Hepatocyte (in vitro differentiated cells): ENCODE results near the gene SLC43A2. TPM values are rescaled to one million over a fixed set of nuclear protein-coding genes. Genes with fewer than 3 reads are reported as not detected.

Experiments used
- DNase-seq: peaks from one replicate; pipeline ENCODE4 v3.0.0-alpha.2; 2016; ENCODE audit warnings: low spot score
- H2AFZ ChIP-seq: fragments of 200-600 bp; sonication (generic); 2 replicates; pipeline ENCODE4 v1.6.0; 2016; ENCODE audit warnings: antibody characterized with exemption, mild to moderate bottlenecking
- H3K27ac ChIP-seq: fragments of 200-600 bp; sonication (generic); 2 replicates; pipeline ENCODE4 v1.5.1; 2016; ENCODE audit warnings: mild to moderate bottlenecking
- H3K27me3 ChIP-seq: fragments of 200-600 bp; sonication (generic); 2 replicates; pipeline ENCODE4 v1.6.1; 2016
- H3K36me3 ChIP-seq: fragments of 200-600 bp; sonication (generic); replicated peaks from 2 replicates; pipeline ENCODE4 v1.5.1; 2016; ENCODE audit warnings: low read depth; ENCODE audit not compliant: insufficient read depth
- H3K4me1 ChIP-seq: fragments of 200-600 bp; sonication (generic); 2 replicates; pipeline ENCODE4 v1.5.1; 2016; ENCODE audit warnings: mild to moderate bottlenecking, moderate library complexity; ENCODE audit not compliant: insufficient read depth
- H3K4me2 ChIP-seq: fragments of 200-600 bp; sonication (generic); 2 replicates; pipeline ENCODE4 v1.6.0; 2016
- H3K4me3 ChIP-seq: fragments of 200-600 bp; sonication (generic); 2 replicates; pipeline ENCODE4 v1.5.1; 2016; ENCODE audit warnings: mild to moderate bottlenecking
- H3K79me2 ChIP-seq: fragments of 200-600 bp; sonication (generic); 2 replicates; pipeline ENCODE4 v1.6.0; 2017; ENCODE audit warnings: mild to moderate bottlenecking
- H3K9me2 ChIP-seq: fragments of 200-600 bp; sonication (generic); replicated peaks from 2 replicates; pipeline ENCODE4 v1.6.0; 2017; ENCODE audit warnings: mild to moderate bottlenecking; ENCODE audit not compliant: insufficient read depth
- H3K9me3 ChIP-seq: fragments of 200-600 bp; sonication (generic); 2 replicates; pipeline ENCODE4 v1.5.1; 2016; ENCODE audit warnings: low read depth, mild to moderate bottlenecking
- H4K20me1 ChIP-seq: fragments of 200-600 bp; sonication (generic); 2 replicates; pipeline ENCODE4 v1.6.0; 2016; ENCODE audit warnings: mild to moderate bottlenecking; ENCODE audit not compliant: insufficient read depth, poor library complexity, severe bottlenecking
- CTCF ChIP-seq: fragments of 200-600 bp; sonication (generic); IDR thresholded peaks from 2 replicates; pipeline ENCODE4 v1.5.1; 2016; ENCODE audit warnings: antibody characterized with exemption, mild to moderate bottlenecking; ENCODE audit not compliant: poor library complexity
- EZH2 ChIP-seq: fragments of 200-600 bp; sonication (generic); IDR thresholded peaks from 2 replicates; pipeline ENCODE4 v1.6.1; 2016; ENCODE audit warnings: antibody characterized with exemption, mild to moderate bottlenecking, borderline replicate concordance
- EZH2phosphoT487 ChIP-seq: fragments of 200-600 bp; sonication (generic); IDR thresholded peaks from one replicate; pipeline ENCODE4 v1.6.1; 2018; ENCODE audit warnings: antibody characterized with exemption, mild to moderate bottlenecking, low read depth, moderate library complexity; ENCODE audit not compliant: unreplicated experiment, severe bottlenecking
- WGBS: methylation state at CpG from one replicate; pipeline ENCODE4 v1.1.6; 2016; ENCODE audit warnings: low lambda C conversion rate; ENCODE audit errors: missing lambda C conversion rate; 5-methylcytosine and 5-hydroxymethylcytosine counted together
- polyA plus RNA-seq: library from polyadenylated mRNA; unstranded; fragments of >200 nt; fragmentation: Nextera tagmentation; extraction: Ambion mirVana; gene quantifications from 2 replicates; pipeline ENCODE4 v1.2.1, GENCODE V29; 2016
- total RNA-seq: library from RNA; depleted of rRNA; stranded (reverse); fragments of >200 nt; gene quantifications from 2 replicates; pipeline ENCODE4 v1.2.3, GENCODE V29; 2014

Gene SLC43A2
- total and polyA plus RNA-seq, 2 experiments from 2014 or later: 6.0 to 10.2 TPM

DNA sequence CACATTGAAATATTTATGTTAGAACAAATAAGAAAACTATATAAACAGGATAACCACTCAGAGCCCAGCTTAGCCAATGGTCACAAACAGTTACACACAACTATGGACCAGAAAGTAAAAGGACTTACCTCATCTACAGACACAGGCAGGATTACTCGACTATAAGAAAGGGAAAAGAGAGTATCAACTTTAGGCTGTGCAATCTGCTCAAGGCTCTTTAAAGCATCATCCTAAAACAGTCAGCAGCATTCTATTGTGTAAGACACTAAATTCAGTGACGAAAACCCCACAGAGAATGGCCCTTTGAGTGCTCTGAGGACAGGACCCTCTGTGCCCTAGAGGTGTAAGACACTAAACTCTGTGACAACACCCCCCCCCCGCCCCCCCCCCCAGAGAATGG lies 70.2 kb downstream of the SLC43A2 start:
- H3K4me1 ChIP-seq: peaks cover 24% of the 10 kb centered on the region

DNA sequence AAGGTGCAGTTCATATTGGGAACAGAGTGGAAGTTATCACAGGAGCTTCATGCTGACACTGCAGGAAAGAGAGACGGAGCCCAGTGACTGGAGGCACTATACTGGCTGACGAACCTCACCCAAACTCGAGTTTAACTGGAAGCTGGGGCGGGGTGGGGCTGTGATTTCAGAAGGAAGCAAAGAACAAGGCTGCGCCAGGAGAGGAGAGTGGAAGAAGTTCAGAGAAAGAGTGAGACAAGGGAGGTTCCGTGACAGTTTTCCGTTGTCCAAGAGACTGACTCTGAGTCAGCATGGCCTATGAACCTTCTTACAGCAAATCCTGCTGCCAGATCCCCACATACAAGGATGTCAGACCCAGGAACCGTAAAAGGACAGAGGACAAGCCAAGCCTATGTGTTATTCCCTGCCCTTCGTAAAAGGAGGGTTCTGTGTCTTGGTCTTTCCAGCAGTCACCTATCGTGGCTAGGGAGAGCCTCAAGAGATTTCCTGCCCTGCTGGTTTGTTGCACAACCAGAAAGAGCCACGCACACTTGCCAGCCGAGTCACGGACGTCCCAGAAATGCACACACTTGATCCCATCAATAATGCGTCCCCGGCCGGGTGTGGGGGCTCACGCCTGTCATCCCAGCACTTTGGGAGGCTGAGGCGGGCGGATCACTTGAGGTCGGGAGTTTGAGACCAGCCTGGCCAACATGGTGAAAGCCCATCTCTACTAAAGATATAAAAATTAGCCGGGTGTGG lies 71.1 kb downstream of the SLC43A2 start:
- Histone ChIP-seq H4K20me1 (peaks cover 49% of the 10 kb centered on the region), H3K27ac (peak overlapping the region; percentile 83)
- no peak for TF ChIP-seq EZH2phosphoT487
- no peak for TF ChIP-seq EZH2
- TF ChIP-seq CTCF: no peak

More for the DNA sequence above, 70.2 kb downstream of the SLC43A2 start:
- no peaks in the 10 kb centered on the region for H3K9me2 ChIP-seq
- peaks cover 75% of the 10 kb centered on the region for H3K79me2 ChIP-seq
- H3K4me3 ChIP-seq: no peak overlapping the region
- H3K27me3 ChIP-seq: no peaks in the 10 kb centered on the region
- no peaks in the 10 kb centered on the region for H3K36me3 ChIP-seq
- no peak overlapping the region for H3K4me2 ChIP-seq
- peaks cover 49% of the 10 kb centered on the region for H4K20me1 ChIP-seq
- WGBS: 87% methylated on average over 2 of the region's 3 CpGs
- H3K27ac ChIP-seq: no peak overlapping the region
- DNase-seq: no peak
- no peaks in the 10 kb centered on the region for H3K9me3 ChIP-seq
- no peak for TF ChIP-seq CTCF
- TF ChIP-seq EZH2phosphoT487: no peak
- TF ChIP-seq EZH2: no peak
- no peak overlapping the region for H2AFZ ChIP-seq

GRCh38 chr17:1555651-1556471 lies 72.8 kb downstream of the SLC43A2 start:
- Histone ChIP-seq H3K4me1 (peaks cover 17% of the 10 kb centered on the region), H3K79me2 (peaks cover 74% of the 10 kb centered on the region), H3K27me3 (no peaks in the 10 kb centered on the region), H2AFZ (no peak overlapping the region), H3K27ac (no peak overlapping the region), H3K4me2 (no peak overlapping the region), H3K36me3 (no peaks in the 10 kb centered on the region), H3K4me3 (no peak overlapping the region), H3K9me2 (no peaks in the 10 kb centered on the region), H3K9me3 (no peaks in the 10 kb centered on the region), H4K20me1 (peaks cover 37% of the 10 kb centered on the region)
- 89% methylated on average over 15 of the region's 15 CpGs for WGBS
- no peak for TF ChIP-seq EZH2
- no peak for TF ChIP-seq EZH2phosphoT487
- no peak for TF ChIP-seq CTCF
- no peak for DNase-seq

More for the DNA sequence above, 71.1 kb downstream of the SLC43A2 start:
- Histone ChIP-seq H3K4me1 (peaks cover 24% of the 10 kb centered on the region), H3K27me3 (no peaks in the 10 kb centered on the region), H3K36me3 (no peaks in the 10 kb centered on the region), H3K79me2 (peaks cover 79% of the 10 kb centered on the region), H3K4me2 (peak overlapping the region; percentile 19), H3K9me2 (no peaks in the 10 kb centered on the region), H3K9me3 (no peaks in the 10 kb centered on the region), H3K4me3 (no peak overlapping the region), H2AFZ (no peak overlapping the region)
- 88% methylated on average over 22 of the region's 22 CpGs for WGBS
- peak; percentile 41 for DNase-seq
